ENCODE results near the gene ZNF727.

- no peak for TF ChIP-seq ZNF138 (CRISPR knock-in tag; conservative IDR thresholded peaks at IDR 0.05)
- TF ChIP-seq CTCF (IDR thresholded peaks at IDR 0.05) = no peak
- no peak for TF ChIP-seq NR1H2 (CRISPR knock-in tag; IDR thresholded peaks at IDR 0.05)
- TF ChIP-seq ATF2 (CRISPR knock-in tag; IDR thresholded peaks at IDR 0.05; ENCODE audit: borderline replicate concordance, low read depth) = no peak
- TF ChIP-seq ZNF281 (CRISPR knock-in tag; IDR thresholded peaks at IDR 0.05) = no peak
- TF ChIP-seq STAT6 (CRISPR knock-in tag; conservative IDR thresholded peaks at IDR 0.05; ENCODE audit: low read depth) = no peak
- TF ChIP-seq GABPB1 (CRISPR knock-in tag; IDR thresholded peaks at IDR 0.05) = no peak
- TF ChIP-seq NR2C2 (CRISPR knock-in tag; IDR thresholded peaks at IDR 0.05) = no peak
These were observed 9.8 kb upstream of the ZNF727 start for GRCh38 chr7:64035388-64035787.
